GM19372 (cell line): ENCODE results near the gene APAF1.
"Not testable (repeated sequence)": the region's sequence is repeated elsewhere in the genome, so short reads cannot be mapped to it uniquely, and the experiment has no call there.

Experiments used
- ATAC-seq: cut with Tn5 transposase; IDR thresholded peaks from one replicate; pipeline ENCODE4 v1.9.1; 2021; ENCODE audit warnings: mild to moderate bottlenecking, low read depth, moderate library complexity; ENCODE audit not compliant: unreplicated experiment

APAF1 gene

GRCh38 chr12:98750511-98750910, 105.4 kb downstream of the APAF1 start:
- no peak for ATAC-seq

- ATAC-seq: no peak
These were observed 106.6 kb downstream of the APAF1 start for GRCh38 chr12:98751580-98752115.

GRCh38 chr12:98752726-98753125, 107.6 kb downstream of the APAF1 start:
- ATAC-seq: no peak

GRCh38 chr12:98754095-98754494, 109.0 kb downstream of the APAF1 start:
- peak; percentile 96 for ATAC-seq

GRCh38 chr12:98755855-98756254, 110.8 kb downstream of the APAF1 start:
- not testable (repeated sequence) for ATAC-seq

GRCh38 chr12:98757455-98757854, 112.4 kb downstream of the APAF1 start:
- no peak for ATAC-seq

GRCh38 chr12:98758331-98758730, 113.2 kb downstream of the APAF1 start:
- no peak for ATAC-seq

GRCh38 chr12:98763656-98764055, 118.6 kb downstream of the APAF1 start:
- ATAC-seq: no peak

- ATAC-seq: no peak
These were observed 122.2 kb downstream of the APAF1 start for GRCh38 chr12:98767248-98767647.

- no peak for ATAC-seq
These were observed 124.0 kb downstream of the APAF1 start for GRCh38 chr12:98769068-98769467.

GRCh38 chr12:98770230-98770629, 125.1 kb downstream of the APAF1 start:
- no peak for ATAC-seq

GRCh38 chr12:98771811-98772752, 127.0 kb downstream of the APAF1 start:
- no peak for ATAC-seq

- ATAC-seq: no peak
These were observed 127.7 kb downstream of the APAF1 start for GRCh38 chr12:98772818-98773217.

- no peak for ATAC-seq
These were observed 135.2 kb downstream of the APAF1 start for GRCh38 chr12:98780261-98780660.

- ATAC-seq: no peak
These were observed 138.3 kb downstream of the APAF1 start for GRCh38 chr12:98783420-98783819.
